Posterior vena cava (tissue), 2 donors: ENCODE data around the gene TAS1R1. TPM values are rescaled to one million over a fixed set of nuclear protein-coding genes. Genes with fewer than 3 reads are reported as not detected.
"Not testable (repeated sequence)": the region's sequence is repeated elsewhere in the genome, so short reads cannot be mapped to it uniquely, and the experiment has no call there.

Experiments used
- DNase-seq: peaks from one replicate; pipeline ENCODE4 v3.0.0-alpha.2; 2020; ENCODE audit warnings: low spot score
- intact Hi-C, 2 donors: fragments of 100-400 bp; cut with DNase I; formaldehyde crosslinking; loops; one replicate each; pipeline versions ENCODE4 v1.14.1 to v1.14.2; 2022 to 2023
- total RNA-seq, 2 donors: library from RNA; stranded (reverse); fragmentation: NEBNext Ultra II Directional; extraction: Animal tissue kit (Norgen Biotek cat#: 25700); gene quantifications; one replicate each; pipeline ENCODE4 v1.2.1, GENCODE V29; 2021
- donor health status: DM: yes; HTN: yes; CAD: no.
- donor health status: DM: yes; HTN: yes; CAD: no.

TAS1R1 gene
- total RNA-seq, 2 donors from 2014 or later = not detected

DNA sequence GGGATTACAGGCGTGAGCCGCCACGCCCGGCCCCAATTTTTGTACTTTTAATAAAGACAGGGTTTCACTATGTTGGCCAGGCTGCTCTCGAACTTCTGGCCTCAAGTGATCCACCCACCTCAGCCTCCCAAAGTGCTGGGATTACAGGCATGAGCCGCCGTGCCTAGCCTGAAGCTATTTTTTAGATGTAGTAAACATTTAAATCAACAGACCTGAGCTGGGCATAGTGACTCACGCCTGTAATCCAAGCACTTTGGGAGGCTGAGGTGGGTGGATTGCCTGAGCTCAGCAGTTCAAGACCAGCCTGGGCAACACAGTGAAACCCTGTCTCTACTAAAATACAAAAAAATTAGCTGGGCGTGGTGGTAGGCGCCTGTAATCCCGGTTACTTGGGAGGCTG, 4.1 kb downstream of the TAS1R1 start:
- intact Hi-C loops = loop anchor here in 1 of 2 donors (10.0 kb wide), 1 partner anchor 76 kb away; no protein-coding TSS in a partner anchor

DNA sequence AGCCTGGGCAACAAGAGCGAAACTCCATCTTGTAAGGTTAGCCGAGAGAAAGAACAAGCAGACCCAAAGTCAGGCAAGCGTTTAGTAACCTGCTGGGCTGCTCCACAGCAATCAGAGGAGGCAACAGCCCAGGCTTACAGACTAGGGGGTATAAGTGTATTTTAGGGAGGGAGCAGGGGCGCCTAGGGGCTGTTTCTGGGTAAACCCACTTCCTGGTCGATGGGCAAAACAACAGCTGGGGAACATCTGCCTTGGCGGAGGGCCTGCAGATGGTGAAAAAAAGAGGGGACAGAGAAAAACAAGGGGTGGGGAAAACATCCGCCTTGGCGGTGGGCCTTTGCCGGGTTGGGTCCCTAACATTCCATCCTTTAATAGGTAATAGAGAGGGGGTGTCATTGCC, 5.2 kb downstream of the TAS1R1 start:
- DNase-seq = no peak
- intact Hi-C loops = no loop called here

More for the DNA sequence above, 4.1 kb downstream of the TAS1R1 start:
- not testable (repeated sequence) for DNase-seq

DNA sequence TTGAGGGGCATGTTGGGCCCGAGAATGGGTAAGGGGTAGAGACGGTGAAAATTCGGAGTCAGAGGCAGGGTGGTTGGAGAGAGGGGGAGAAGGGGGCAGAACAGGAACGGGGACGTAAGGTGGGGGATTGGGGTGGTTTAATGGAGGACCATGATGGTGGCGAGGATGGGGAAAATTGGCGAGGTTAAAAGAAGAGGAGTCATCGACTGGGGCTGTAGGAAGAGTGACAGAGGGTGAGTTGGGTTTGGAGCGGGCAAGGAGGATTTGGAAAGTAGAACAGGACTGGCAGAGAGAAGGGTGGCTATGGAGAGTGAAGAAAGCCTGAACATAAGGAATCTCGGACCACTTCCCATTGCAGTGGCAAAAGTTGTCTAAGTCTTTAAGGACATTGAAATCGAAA, 13.9 kb downstream of the TAS1R1 start:
- no peak for DNase-seq
- intact Hi-C loops = loop anchor here in 1 of 2 donors (5.0 kb wide), 1 partner anchor 203 kb away; no protein-coding TSS in a partner anchor

DNA sequence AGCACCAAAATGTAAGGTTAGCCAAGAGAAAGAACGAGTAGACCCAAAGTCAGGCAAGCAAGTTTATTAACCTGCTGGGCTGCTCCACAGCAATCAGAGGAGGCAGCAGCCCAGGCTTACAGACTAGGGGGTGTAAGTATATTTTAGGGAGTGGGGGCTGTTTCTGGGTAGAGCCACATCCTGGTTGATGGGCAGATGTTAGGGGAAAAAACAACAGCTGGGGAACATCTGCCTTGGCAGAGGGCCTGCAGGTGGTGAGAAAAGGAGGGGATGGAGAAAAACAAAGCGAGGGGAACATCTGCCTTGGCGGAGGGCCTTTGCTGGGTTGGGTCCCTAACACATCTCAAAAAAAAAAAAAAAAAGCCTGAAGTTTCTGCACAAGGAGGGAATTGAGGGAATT, 15.0 kb downstream of the TAS1R1 start:
- no peak for DNase-seq
- intact Hi-C loops = no loop called here

DNA sequence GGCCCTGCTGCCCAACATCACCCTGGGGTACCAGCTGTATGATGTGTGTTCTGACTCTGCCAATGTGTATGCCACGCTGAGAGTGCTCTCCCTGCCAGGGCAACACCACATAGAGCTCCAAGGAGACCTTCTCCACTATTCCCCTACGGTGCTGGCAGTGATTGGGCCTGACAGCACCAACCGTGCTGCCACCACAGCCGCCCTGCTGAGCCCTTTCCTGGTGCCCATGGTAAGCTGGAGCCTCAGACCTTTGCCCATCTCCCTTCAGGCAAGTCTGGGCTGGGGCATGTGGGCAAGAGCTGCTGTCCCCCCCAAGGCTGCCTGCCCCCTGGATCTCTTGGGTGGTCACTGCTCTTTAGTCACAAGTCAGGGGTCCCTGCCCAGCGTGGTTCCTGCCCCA, 15.9 kb downstream of the TAS1R1 start:
- intact Hi-C loops = no loop called here
- DNase-seq = no peak

DNA sequence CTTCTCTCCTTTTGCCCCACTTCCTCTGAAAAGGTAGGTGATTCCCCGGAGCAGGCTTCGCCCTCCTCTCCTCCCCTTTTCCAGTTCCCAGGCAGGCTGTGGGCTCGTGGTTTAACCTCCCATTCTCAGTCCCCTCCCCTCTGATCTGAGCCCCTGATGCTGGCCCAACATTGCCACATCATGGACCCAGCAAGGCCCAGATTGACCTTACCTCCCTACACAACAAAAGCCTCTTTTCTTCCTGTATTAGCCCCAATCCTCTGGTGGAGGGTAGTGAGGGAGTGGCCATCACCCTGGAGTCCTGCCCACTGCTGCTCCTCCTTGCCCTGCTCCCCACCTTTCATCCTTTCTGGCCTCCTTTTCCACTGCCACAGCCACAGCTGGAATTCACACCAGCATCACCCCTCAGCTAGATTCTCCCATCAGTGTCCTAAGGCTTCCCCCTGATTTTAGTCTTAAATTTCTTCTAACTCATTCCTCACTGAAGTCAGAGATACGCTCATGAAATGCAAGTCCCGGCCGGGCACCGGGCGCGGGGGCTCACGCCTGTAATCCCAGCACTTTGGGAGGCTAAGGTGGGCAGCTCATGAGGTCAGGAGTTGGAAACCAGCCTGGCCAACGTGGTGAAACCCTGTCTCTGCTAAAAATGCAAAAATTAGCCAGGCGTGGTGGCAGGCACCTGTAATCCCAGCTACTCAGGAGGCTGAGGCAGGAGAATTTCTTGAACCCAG, 17.7 kb downstream of the TAS1R1 start:
- DNase-seq = no peak
- intact Hi-C loops = no loop called here

DNA sequence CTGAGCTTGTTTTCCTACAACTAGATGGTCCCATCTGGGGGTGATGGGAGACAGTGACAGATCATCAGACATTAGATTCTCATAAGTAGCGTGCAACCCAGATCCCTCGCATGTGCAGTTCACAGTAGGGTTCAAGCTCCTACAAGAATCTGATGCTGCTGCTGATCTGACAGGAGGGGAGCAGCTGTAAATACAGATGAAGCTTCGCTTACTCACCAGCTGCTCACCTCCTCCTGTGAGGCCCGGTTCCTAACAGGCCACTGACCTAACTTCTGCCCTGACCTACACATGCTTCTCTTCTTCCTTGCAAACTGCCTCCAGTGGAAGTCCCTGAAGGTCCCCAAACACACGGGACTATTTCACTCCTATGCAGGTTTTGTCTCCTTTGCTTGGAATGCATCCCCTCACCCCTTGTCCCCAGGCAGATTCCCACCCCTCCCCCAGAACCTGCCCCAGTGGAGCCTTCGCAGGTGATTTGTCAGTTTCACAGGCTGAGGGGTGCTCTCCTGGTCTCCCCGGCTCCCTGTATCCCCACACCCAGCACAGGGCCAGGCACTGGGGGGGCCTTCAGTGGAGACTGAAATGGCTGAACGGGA, 19.0 kb downstream of the TAS1R1 start:
- intact Hi-C loops = no loop called here
- DNase-seq = no peak

DNA sequence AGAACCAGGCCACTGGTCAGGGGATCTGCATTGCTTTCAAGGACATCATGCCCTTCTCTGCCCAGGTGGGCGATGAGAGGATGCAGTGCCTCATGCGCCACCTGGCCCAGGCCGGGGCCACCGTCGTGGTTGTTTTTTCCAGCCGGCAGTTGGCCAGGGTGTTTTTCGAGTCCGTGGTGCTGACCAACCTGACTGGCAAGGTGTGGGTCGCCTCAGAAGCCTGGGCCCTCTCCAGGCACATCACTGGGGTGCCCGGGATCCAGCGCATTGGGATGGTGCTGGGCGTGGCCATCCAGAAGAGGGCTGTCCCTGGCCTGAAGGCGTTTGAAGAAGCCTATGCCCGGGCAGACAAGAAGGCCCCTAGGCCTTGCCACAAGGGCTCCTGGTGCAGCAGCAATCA, 19.7 kb downstream of the TAS1R1 start:
- intact Hi-C loops = no loop called here
- DNase-seq = no peak

DNA sequence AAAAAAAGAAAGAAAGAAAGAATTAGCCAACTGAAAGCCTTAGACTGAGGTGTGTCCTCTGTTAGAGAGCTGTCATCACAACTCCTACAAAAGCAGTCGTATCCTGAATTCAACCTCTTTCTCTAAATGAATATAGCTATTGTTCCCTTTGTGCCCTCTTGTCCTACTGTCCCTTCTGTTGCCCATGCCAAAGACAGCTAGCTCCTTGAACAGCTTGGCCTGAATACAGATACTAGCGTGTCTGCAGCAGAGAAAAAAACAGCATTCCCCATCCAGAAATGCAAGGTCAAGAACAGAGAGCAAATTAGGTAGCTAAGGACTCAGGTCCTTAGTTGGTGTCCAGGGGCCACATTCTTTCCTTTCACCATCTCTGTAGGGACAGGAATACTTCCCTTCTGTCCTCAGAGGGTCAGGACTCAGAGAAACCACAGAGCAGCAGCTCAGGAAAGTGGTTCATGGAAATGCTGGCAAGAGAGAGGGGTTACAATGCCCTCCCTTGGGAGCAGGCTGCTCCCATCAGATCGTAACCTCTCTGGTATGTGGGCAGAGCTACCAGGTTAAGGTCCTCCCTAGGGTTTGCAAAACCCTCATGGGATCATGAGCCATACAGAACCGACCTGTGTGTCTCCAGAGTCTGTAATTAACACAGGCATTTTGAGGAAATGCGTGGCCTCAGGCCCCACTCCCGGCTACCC, 22.9 kb downstream of the TAS1R1 start:
- no peak for DNase-seq
- intact Hi-C loops = no loop called here

DNA sequence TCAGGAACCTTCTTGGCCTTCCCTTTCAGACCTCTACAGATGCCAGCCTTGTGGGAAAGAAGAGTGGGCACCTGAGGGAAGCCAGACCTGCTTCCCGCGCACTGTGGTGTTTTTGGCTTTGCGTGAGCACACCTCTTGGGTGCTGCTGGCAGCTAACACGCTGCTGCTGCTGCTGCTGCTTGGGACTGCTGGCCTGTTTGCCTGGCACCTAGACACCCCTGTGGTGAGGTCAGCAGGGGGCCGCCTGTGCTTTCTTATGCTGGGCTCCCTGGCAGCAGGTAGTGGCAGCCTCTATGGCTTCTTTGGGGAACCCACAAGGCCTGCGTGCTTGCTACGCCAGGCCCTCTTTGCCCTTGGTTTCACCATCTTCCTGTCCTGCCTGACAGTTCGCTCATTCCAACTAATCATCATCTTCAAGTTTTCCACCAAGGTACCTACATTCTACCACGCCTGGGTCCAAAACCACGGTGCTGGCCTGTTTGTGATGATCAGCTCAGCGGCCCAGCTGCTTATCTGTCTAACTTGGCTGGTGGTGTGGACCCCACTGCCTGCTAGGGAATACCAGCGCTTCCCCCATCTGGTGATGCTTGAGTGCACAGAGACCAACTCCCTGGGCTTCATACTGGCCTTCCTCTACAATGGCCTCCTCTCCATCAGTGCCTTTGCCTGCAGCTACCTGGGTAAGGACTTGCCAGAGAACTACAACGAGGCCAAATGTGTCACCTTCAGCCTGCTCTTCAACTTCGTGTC, 23.7 kb downstream of the TAS1R1 start:
- intact Hi-C loops = no loop called here
- DNase-seq = no peak

DNA sequence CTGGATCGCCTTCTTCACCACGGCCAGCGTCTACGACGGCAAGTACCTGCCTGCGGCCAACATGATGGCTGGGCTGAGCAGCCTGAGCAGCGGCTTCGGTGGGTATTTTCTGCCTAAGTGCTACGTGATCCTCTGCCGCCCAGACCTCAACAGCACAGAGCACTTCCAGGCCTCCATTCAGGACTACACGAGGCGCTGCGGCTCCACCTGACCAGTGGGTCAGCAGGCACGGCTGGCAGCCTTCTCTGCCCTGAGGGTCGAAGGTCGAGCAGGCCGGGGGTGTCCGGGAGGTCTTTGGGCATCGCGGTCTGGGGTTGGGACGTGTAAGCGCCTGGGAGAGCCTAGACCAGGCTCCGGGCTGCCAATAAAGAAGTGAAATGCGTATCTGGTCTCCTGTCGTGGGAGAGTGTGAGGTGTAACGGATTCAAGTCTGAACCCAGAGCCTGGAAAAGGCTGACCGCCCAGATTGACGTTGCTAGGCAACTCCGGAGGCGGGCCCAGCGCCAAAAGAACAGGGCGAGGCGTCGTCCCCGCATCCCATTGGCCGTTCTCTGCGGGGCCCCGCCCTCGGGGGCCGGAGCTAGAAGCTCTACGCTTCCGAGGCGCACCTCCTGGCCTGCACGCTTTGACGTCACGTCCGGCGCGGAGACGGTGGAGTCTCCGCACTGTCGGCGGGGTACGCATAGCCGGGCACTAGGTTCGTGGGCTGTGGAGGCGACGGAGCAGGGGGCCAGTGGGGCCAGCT, 24.4 kb downstream of the TAS1R1 start, which contains the start of gene ZBTB48:
TSS of gene ZBTB48 (plus strand) at position 621 of the 745 bp plus-strand sequence. CDS start 616 bp downstream, outside the sequence.
- intact Hi-C loops = no loop called here
- DNase-seq = peak; percentile 100

DNA sequence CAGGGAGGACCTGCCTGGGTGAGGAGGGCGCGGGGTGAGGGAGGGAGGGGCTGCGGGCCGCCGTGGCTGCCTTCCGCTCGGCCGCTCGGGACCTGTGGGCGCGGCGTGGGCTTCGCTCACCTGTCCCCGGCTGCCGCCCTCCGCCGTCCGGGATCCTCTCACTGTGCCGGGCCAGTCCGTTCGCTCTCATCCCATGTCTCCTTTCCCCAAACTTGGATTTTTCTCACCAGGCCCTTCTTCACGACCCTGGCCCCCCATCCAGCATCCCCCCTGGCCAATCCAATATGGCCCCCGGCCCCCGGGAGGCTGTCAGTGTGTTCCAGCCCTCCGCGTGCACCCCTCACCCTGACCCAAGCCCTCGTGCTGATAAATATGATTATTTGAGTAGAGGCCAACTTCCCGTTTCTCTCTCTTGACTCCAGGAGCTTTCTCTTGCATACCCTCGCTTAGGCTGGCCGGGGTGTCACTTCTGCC, 25.0 kb downstream of the TAS1R1 start:
- intact Hi-C loops = no loop called here
- no peak for DNase-seq

DNA sequence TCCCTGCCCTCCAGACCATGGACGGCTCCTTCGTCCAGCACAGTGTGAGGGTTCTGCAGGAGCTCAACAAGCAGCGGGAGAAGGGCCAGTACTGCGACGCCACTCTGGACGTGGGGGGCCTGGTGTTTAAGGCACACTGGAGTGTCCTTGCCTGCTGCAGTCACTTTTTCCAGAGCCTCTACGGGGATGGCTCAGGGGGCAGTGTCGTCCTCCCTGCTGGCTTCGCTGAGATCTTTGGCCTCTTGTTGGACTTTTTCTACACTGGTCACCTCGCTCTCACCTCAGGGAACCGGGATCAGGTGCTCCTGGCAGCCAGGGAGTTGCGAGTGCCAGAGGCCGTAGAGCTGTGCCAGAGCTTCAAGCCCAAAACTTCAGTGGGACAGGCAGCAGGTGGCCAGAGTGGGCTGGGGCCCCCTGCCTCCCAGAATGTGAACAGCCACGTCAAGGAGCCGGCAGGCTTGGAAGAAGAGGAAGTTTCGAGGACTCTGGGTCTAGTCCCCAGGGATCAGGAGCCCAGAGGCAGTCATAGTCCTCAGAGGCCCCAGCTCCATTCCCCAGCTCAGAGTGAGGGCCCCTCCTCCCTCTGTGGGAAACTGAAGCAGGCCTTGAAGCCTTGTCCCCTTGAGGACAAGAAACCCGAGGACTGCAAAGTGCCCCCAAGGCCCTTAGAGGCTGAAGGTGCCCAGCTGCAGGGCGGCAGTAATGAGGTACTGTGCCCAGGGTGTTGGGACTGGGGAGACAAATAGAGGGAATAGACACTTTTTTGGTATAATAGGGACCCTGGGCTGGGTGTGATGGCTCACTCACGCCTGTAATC, 25.7 kb downstream of the TAS1R1 start:
- intact Hi-C loops = no loop called here
- no peak for DNase-seq

DNA sequence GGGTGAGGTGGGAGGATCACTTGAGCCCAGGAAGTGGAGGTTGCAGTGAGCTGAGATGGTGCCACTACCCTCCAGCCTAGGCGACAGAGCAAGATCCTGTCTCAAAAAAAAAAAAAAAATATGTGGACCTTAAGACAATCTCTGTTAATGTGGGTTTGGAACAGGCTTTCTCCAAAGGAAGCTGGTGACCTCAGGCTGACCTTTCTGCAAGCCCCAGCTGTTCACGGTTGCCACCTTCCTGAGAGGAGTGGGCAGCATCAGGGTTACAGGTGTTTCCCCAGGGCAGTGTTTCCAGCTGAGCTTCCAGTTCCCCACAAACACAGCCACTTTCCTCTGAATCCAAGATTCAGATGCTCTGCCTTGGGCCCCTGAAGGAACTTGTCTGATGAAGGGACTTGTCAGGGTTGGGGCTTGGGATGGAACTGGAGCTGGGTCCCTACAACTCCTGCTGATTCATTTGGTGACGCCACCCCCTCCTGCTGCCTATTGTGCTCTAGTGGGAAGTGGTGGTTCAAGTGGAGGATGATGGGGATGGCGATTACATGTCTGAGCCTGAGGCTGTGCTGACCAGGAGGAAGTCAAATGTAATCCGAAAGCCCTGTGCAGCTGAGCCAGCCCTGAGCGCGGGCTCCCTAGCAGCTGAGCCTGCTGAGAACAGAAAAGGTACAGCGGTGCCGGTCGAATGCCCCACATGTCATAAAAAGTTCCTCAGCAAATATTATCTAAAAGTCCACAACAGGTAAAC, 26.6 kb downstream of the TAS1R1 start:
- no peak for DNase-seq
- intact Hi-C loops = no loop called here

DNA sequence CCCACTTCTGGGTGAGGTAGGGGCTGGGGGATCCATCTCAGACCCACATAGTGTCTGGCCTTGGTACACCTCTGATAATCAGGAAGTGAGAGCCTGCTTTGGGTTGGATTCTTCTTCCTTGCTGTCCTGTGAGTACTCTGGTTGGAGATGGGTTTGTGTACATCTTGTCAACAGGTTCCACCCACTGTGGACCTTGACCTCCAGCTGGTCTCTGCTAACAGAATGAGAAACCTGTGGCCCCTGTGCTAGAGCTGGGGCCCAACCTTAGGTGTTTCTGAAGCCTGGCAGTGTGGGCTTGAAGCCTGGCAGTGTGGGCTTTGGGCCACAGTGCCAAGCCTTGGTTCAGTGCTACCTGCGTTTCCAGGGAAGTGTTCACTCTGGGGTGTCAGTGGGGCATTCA, 27.3 kb downstream of the TAS1R1 start:
- no peak for DNase-seq
- intact Hi-C loops = no loop called here

DNA sequence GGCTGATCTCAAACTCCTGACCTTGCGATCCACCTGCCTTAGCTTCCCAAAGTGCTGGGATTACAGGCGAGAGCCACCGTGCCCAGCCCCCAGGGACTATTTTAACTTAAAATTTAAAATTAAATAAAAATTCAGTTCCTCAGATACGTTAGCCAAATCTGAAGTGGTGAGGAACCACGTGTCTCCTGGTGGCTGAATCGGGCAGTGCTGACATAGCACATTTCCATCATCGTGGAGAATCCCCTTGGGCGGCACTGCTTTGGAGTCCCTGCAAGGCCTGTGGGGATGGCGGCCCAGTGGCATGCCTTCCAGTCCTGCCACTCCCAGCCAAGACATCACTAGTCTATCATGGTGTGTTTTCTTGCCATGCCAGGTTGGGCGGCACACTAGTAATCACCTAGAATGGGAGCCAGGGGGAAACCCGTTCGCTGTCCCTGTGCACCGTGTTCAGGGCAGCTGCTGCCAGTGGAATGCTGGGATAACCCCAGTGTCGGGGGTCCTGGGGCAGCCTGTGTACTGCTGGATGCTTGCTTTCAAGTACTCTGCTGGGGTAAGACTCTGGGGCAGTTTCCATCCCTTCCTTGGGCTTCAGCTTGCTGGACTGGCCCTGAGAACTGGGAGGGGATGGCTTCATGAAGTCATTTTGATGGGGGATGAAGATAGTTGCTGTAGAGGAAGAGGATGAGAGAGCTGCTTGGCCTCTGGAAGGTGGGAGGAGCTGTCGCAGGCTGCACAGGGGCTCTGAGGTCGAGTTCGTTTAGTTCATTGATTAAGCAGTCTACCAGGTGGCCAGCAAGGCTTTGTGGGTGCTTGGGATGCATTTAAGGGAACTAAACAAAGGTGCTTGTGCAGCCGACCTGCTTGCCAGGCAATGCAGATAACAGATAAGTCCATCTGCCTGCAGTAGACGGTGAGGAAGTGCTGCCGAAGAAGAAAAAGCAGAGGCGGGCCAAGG, 29.3 kb downstream of the TAS1R1 start:
- intact Hi-C loops = no loop called here
- DNase-seq = no peak
